Upper lobe of right lung (tissue), 1 donor: Measurements from ENCODE around the gene SPART. TPM values are rescaled to one million over a fixed set of nuclear protein-coding genes. Genes with fewer than 3 reads are reported as not detected.
A peak's percentile ranks its signal among the peaks of the same experiment; 100 is the strongest.

ENCODE experiments used
- ATAC-seq: fragments of 200-7000 bp; cut with Tn5 transposase; one replicate; pipeline ENCODE4 v1.9.1; 2020; ENCODE audit warnings: mild to moderate bottlenecking, moderate library complexity
- DNase-seq: peaks from one replicate; pipeline ENCODE4 v3.0.0-alpha.2; 2020
- H3K27ac ChIP-seq: fragments of 200-600 bp; one replicate; pipeline ENCODE4 v1.8.0; 2022
- H3K27me3 ChIP-seq: fragments of 200-600 bp; one replicate; pipeline ENCODE4 v1.8.0; 2022; ENCODE audit warnings: mild to moderate bottlenecking
- H3K36me3 ChIP-seq: fragments of 200-600 bp; one replicate; pipeline ENCODE4 v1.8.0; 2022
- H3K4me1 ChIP-seq: fragments of 200-600 bp; one replicate; pipeline ENCODE4 v1.8.0; 2022
- H3K4me3 ChIP-seq: fragments of 200-600 bp; one replicate; pipeline ENCODE4 v1.8.0; 2022; ENCODE audit warnings: mild to moderate bottlenecking
- H3K9me3 ChIP-seq: fragments of 200-600 bp; one replicate; pipeline ENCODE4 v1.8.0; 2022
- intact Hi-C: fragments of 100-400 bp; cut with DNase I; formaldehyde crosslinking; loops from one replicate; pipeline ENCODE4 v1.11.0; 2022
- total RNA-seq: library from RNA; stranded (reverse); fragmentation: NEBNext Ultra II Directional; extraction: Animal tissue kit (Norgen Biotek cat#: 25700); gene quantifications from one replicate; pipeline ENCODE4 v1.2.1, GENCODE V29; 2021
- TF ChIP-seq, protein P1 (sequence below): fragments of 200-600 bp; IDR thresholded peaks from one replicate; pipeline ENCODE4 v1.8.0; 2022; ENCODE audit warnings: antibody characterized with exemption
- donor health status: DM: no; HTN: yes; CAD: no; lungs with severe emphysema.

Gene SPART
- total RNA-seq, 1 donor from 2014 or later: 86.8 TPM

DNA sequence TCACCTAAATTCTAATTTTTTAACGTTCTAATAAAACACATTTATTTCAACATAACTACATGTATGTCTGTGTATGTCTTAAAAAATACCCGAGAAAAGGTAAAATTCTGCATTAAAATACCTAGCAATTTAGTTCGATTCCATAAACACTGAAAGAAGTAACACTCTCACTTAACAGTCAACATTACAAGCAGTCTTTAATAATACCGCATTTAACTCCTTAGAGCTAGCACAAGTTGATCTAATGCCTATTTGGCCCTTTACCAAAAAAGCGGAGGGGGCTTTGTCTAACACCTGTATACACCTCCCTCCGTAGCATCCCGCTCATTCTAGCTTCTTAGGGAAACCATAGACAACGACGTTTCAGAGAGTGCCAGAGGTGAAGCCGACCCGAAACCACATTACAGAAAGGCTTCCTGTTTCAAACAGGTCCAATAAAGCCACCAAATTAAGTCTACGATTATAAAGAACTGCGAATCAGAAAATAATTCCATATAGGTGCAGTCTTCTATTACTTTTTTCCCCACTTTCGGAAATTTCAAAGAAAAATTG lies 1.2 kb downstream of the SPART start:
- Histone ChIP-seq H3K9me3 (no peaks in the 10 kb centered on the region), H3K4me3 (peak overlapping the region; percentile 86), H3K4me1 (peaks cover 21% of the 10 kb centered on the region), H3K36me3 (no peaks in the 10 kb centered on the region), H3K27ac (peak overlapping the region; percentile 99), H3K27me3 (no peaks in the 10 kb centered on the region)
- no peak for ATAC-seq
- TF ChIP-seq, protein P1, sequence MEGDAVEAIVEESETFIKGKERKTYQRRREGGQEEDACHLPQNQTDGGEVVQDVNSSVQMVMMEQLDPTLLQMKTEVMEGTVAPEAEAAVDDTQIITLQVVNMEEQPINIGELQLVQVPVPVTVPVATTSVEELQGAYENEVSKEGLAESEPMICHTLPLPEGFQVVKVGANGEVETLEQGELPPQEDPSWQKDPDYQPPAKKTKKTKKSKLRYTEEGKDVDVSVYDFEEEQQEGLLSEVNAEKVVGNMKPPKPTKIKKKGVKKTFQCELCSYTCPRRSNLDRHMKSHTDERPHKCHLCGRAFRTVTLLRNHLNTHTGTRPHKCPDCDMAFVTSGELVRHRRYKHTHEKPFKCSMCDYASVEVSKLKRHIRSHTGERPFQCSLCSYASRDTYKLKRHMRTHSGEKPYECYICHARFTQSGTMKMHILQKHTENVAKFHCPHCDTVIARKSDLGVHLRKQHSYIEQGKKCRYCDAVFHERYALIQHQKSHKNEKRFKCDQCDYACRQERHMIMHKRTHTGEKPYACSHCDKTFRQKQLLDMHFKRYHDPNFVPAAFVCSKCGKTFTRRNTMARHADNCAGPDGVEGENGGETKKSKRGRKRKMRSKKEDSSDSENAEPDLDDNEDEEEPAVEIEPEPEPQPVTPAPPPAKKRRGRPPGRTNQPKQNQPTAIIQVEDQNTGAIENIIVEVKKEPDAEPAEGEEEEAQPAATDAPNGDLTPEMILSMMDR: no peak
- no peak for DNase-seq
- intact Hi-C loops: no loop called here

DNA sequence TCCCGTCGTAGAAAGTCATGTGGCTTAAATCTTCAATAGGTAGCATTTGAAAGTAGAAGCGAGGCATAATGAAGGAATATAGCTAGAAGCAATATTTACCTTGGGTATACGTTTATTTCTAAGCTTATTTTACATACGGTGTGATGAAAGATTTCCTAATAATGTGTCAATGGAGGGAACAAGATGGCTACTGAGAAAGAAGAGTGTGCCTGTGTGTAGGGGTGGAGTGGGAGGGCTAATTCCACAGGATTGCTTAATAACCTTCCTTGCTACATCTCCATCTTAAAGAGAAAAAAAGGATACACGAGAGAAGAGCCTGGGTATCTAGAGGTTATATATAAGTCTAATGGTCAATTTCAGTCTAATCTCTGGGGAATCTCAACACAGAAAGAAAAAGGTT lies 2.0 kb downstream of the SPART start:
- H3K27me3 ChIP-seq: no peaks in the 10 kb centered on the region
- TF ChIP-seq, protein P1: no peak
- H3K4me1 ChIP-seq: peaks cover 21% of the 10 kb centered on the region
- H3K36me3 ChIP-seq: no peaks in the 10 kb centered on the region
- peak overlapping the region; percentile 99 for H3K27ac ChIP-seq
- intact Hi-C loops: no loop called here
- ATAC-seq (no peak), DNase-seq (no peak)
- H3K9me3 ChIP-seq: no peaks in the 10 kb centered on the region
- peak overlapping the region; percentile 86 for H3K4me3 ChIP-seq

DNA sequence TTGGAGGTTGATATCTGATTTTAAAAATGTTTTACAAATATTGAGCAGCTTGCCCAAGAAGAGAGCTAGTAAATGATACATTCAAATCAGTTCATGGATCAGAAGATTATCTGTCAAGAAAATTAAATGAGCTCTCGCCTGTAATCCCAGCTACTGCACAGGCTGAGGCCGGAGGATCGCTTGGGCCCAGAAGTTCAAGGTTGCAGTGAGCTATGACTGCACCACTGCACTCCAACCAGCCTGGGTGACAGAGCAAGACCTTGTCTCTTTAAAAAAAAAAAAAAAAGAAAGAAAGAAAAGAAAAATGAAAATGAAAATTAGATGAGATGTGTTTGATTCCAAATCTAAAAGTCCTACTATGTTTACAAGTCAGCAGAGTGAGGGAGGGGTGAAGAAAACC lies 2.4 kb downstream of the SPART start:
- peaks cover 21% of the 10 kb centered on the region for H3K4me1 ChIP-seq
- H3K27me3 ChIP-seq: no peaks in the 10 kb centered on the region
- DNase-seq (no peak), ATAC-seq (no peak)
- no peak overlapping the region for H3K27ac ChIP-seq
- no peaks in the 10 kb centered on the region for H3K36me3 ChIP-seq
- H3K4me3 ChIP-seq: peak overlapping the region; percentile 86
- H3K9me3 ChIP-seq: no peaks in the 10 kb centered on the region
- intact Hi-C loops: no loop called here
- TF ChIP-seq, protein P1: no peak

DNA sequence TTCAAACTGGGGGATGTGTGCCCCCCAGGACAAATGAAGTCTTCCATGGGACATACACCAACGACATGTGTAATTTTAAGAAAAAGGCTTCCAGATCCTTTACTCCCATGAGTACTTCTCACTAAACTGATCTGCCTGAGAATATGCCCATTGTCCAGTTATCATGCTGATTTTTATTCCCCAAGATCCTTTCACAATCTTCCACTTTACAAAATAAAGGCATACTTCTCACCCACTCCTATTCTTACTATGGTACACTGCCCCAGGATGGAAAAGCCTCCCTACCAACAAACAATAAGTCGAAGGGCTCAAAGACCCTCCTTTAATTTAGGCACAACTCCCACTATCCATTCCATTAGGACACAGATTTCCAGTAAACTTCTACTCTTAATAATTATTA lies 3.5 kb downstream of the SPART start:
- DNase-seq (no peak), ATAC-seq (no peak)
- Histone ChIP-seq H3K4me1 (peaks cover 21% of the 10 kb centered on the region), H3K9me3 (no peaks in the 10 kb centered on the region), H3K27ac (no peak overlapping the region), H3K36me3 (no peaks in the 10 kb centered on the region), H3K4me3 (no peak overlapping the region), H3K27me3 (no peaks in the 10 kb centered on the region)
- TF ChIP-seq, protein P1: no peak
- intact Hi-C loops: no loop called here

DNA sequence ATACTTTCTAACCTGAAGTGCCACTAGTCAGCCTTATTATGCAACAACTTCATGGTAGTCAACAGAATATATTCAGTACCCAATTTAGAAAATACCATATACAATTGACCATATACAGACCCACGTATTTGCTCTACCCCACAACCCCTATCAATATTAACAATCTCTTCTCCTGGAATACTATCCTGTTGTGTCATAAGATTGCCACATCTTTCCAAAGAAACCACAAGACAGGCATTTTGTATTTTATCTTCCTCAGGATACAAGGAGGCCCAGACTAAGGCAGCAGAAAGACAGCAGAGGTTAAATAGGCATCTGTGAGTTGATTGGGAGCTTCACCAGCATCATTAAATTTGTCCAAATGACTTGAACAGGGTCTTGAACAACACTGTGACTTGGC lies 4.5 kb downstream of the SPART start:
- Histone ChIP-seq H3K27me3 (no peaks in the 10 kb centered on the region), H3K36me3 (no peaks in the 10 kb centered on the region), H3K27ac (no peak overlapping the region), H3K9me3 (no peaks in the 10 kb centered on the region), H3K4me1 (peaks cover 17% of the 10 kb centered on the region), H3K4me3 (no peak overlapping the region)
- no peak for DNase-seq
- intact Hi-C loops: no loop called here
- no peak for ATAC-seq
- TF ChIP-seq, protein P1: no peak
